ENCODE measurements around the gene PHYKPL.
"Not testable (repeated sequence)": the region's sequence is repeated elsewhere in the genome, so short reads cannot be mapped to it uniquely, and the experiment has no call there.

The PHYKPL gene

GRCh38 chr5:178239626-178240301 lies 7.2 kb upstream of the PHYKPL start:
- DNase-seq (ENCODE audit: low spot score) = peak; percentile 44

- no peak for DNase-seq (ENCODE audit: low spot score)
Measured at GRCh38 chr5:178238711-178239592, 6.3 kb upstream of the PHYKPL start.

GRCh38 chr5:178238313-178238635 lies 5.7 kb upstream of the PHYKPL start:
- no peak for DNase-seq (ENCODE audit: low spot score)

DNA sequence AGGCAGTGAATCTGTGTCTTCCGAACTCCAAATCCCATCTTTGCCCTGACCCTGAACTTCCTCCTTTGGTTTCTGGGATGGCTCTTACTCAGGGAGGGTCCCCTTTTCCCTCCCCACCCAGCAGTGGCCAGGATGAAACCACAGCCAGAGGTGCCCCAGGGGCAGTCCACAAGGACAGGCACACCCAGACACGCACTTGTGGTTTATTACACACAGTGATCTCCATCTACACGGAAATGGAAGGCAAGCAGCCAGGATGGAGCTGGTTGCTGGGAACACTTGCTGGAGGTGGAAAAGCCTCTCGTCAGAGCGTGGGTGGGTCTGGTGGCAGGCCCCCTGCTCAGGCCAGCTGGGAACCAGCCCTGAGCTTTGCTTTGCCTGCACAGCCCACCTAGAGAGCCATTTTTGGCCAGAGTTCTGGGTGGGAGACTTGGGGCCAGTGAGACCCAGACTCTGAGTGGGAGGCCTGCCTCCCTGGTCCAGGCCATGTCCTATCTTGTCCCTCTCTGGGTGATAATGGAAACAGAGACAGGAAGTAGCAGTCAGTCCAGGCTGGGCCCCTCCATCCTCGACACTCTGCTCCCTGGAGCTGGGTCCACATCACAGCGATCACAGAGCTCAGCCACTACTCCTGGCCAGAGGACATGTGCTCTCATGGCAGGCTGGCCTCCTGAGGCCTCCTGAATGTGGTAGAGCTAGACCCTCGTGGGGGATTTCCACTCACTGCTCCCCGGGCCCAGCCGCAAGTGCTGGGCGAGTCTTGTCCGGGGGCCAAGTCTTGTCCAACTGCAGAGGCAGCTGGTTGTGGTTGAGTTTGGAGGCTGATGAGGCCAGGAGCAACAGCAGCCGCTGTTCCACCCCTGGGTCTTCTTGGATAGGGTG lies 5.1 kb upstream of the PHYKPL start:
- DNase-seq (ENCODE audit: low spot score) = no peak

- DNase-seq (ENCODE audit: low spot score) = no peak
Measured at GRCh38 chr5:178236679-178237078, 4.1 kb upstream of the PHYKPL start.

DNA sequence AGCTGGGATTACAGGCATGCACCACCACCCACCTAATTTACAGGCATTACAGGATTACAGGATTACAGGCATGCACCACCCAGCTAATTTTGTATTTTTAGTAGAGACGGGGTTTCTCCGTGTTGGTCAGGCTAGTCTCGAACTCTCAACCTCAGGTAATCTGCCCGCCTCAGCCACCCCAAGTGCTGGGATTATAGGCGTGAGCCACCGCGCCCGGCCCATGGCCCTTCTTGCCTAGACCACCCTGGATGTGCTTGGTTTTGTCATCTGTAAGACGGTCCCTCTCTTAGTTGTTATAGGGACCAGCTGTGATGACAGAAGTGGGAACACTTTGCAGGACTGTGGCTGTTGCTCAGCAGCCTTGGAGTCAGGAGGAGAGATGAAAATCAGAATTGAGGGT lies 3.5 kb upstream of the PHYKPL start:
- no peak for DNase-seq (ENCODE audit: low spot score)

- DNase-seq (ENCODE audit: low spot score) = no peak
Measured at GRCh38 chr5:178235588-178235974, 3.0 kb upstream of the PHYKPL start.

DNA sequence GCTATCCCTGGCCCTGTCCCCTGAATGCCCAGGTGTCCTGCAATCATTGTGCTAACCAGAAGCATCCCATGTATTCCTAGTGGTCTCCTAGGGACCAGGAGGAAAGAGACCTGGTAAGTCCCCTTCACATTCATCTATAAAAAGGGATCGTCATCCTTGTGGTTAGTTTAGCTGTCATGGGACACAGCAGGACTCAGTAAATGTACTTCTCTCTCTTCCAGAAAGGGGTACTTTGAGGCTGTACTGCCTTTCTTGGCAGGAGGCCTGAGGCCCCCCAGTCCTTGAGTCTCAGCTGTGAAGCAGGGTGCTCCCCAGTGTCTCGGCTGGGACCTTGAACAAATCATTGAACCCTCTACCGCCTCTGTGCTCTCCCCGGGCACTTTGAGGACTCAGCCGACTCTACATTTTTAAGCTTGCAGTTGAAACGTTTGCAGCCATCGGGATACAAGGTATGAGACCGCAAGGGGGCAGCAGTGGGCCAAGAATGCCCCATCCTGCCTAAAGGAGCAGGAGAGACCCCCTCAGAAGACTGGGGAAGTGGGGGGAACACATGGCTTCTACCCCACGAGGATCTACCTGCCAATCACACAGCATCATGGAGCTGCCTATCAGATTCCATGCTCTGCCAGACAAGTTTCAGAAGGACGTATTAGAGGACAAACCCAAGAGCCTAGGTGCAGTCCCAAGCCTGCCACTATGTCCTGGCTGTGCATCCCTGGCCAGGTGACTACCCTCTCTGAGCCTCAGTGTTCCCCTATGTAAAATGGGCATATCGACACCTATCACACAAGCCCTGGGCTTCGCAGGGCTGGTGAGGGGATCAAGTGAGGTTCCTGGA lies 2.4 kb upstream of the PHYKPL start:
- DNase-seq (ENCODE audit: low spot score) = peak; percentile 89

DNA sequence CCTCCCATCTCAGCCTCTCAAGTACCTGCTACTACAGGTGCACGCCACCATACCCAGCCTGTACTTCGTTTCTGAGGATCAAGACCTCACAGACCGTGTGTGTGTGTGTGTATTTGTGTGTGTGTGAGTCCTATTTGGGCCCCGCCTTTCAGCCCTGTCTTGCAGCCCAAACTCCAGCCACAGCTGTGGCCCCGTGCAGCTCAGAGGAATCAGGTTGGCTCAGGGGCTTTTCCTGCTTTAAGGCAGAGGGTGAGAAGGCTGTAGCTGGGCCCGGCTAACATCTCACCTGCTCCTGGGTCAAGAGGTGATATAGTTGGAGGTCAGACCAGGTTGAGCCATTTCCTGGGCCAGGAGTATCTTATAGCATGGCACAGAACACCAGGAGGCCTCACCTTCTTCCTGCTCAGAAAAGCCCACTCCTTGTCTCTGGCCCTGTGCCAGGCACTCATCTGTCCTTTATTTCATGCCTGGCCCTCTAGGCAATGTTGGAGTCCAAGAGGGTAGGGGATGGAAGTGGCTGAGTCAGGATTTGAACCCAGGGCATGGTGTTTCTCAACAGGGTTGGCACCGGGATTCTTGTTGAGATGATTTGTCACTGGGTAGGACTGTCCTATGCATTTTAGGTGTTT lies 1.6 kb upstream of the PHYKPL start:
- no peak for DNase-seq (ENCODE audit: low spot score)

GRCh38 chr5:178232920-178233429 lies 373 bp upstream of the PHYKPL start:
- no peak for DNase-seq (ENCODE audit: low spot score)

DNA sequence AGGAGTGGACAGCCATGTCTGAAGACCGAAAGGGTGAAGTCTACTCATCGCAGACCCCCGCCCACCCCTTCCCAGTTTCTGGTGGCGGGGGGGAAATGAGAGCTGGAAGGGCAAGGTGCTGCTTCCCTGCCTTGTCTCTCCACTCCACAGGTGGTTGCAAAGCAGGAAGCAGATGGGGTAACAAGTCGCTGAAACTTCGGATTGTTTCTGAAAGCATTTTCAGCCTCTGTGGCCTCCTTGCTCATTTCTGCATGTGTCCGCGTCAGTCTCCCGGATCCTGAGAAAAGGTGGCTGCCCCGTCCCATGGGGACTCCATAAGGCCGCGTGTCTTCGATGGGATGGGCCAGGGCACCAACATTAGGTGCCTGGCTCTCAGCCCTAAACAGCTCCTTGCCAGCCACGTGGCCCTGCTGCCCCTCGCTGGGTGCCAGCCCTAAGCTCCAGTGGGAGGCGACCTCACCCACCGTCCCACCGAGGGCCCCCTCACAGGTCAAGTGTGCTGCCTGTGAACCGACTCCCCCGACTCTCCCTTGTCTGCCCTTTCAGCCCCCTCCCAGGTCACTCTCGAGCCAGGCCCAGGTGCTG lies 971 bp downstream of the PHYKPL start:
- DNase-seq (ENCODE audit: low spot score) = no peak

- no peak for DNase-seq (ENCODE audit: low spot score)
Measured at GRCh38 chr5:178230879-178231538, 1.6 kb downstream of the PHYKPL start.

GRCh38 chr5:178229861-178230260 lies 2.7 kb downstream of the PHYKPL start:
- DNase-seq (ENCODE audit: low spot score) = no peak

GRCh38 chr5:178229111-178229510 lies 3.5 kb downstream of the PHYKPL start:
- DNase-seq (ENCODE audit: low spot score) = not testable (repeated sequence)

- DNase-seq (ENCODE audit: low spot score) = no peak
Measured at GRCh38 chr5:178228609-178229008, 4.0 kb downstream of the PHYKPL start.

DNA sequence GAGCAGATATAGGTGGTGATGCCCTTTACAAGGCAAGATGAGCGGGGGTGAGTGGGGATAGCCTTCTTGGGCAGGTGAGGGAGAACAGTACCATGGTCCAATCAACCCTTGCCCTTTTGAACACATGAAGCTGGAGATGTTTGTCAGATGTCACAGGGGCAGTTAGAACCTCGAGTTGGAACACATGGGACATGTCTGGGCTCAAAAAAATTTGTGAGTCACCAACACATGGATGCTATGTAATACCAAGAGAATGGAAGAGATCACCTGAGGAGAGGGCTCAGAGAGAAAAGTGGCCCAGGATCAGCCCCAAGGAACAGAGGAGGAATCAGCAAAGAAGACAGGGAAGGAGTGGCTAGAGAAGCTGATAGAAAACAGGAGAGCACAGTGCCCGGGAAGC lies 4.7 kb downstream of the PHYKPL start:
- no peak for DNase-seq (ENCODE audit: low spot score)

GRCh38 chr5:178227138-178227659 lies 5.4 kb downstream of the PHYKPL start:
- DNase-seq (ENCODE audit: low spot score) = no peak

DNA sequence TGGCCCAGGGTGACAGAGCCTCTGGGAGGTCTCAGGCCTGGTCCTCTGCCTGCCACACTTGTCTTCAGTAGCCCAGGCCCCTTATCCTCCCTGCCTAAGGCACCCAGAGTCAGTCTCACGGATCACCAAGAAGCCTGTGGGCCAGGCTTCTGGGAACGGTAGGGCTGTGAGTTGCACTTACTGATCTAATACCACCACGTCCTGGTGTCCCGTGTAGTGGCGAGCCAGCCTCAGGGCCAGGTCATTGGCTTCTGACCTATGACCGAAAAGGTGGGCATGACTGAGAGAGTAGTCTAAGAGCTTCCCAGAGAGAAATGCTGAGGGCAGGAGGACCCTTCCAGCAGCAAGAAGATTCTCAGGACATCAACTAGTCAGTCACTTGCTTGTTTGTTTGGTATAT lies 7.4 kb downstream of the PHYKPL start:
- no peak for DNase-seq (ENCODE audit: low spot score)

DNA sequence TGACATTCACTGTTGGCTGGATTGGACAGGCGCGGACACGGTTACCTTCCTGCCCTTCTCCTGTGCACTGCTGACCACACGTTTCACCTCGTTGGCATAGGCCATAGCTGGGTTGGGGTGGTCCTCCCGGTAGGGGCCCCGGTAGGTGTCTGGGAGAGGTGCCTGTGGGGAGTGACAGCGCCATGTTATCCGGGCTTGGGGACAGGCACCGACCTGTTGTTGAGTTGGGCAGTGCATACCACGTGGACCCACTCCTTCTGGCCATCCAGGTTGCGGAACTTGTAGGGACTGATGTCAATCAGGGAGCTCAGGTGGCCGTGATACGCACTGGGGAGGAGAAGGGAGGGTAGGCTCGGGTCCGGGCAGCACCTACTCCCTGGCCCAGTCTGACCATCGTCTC lies 8.2 kb downstream of the PHYKPL start:
- DNase-seq (ENCODE audit: low spot score) = no peak

DNA sequence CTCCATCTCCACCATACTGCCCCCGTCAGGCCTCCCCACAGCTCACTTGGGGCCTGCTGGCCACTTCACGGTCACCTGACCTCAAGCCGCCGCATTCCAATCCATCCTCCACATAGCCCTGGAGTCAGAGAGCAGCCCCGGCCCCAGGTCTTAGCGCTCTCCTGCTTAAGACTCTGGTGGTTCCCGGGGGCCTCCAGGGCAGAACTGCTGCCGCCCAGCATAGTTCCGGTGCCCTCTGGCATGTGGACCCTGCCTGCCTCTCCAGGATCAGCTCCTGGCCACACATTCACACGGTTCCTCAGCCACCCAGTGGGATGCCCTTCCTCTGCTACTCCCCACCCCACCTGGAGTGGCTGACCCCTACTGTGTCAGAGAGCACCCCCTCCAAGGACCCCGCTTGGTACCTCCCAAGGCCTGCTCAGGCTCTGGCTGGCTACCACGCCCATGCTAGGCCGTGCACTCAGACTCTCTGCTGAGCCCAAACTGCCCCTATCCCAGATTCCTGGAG lies 8.7 kb downstream of the PHYKPL start:
- DNase-seq (ENCODE audit: low spot score) = peak; percentile 64

All from ecto neural progenitor cell (in vitro differentiated cells).